ENCODE results near the gene TTBK1.

Gene TTBK1

GRCh38 chr6:43269273-43270007 lies 26.2 kb downstream of the TTBK1 start:
- peak in 1 of 2 donors; percentile 17 for DNase-seq (ENCODE audit: low read depth in 1 of 2, low spot score in 1 of 2)

- no peak for DNase-seq (ENCODE audit: low read depth in 1 of 2, low spot score in 1 of 2)
Observed at GRCh38 chr6:43271103-43271815, 28.0 kb downstream of the TTBK1 start.

GRCh38 chr6:43271944-43272343 lies 28.7 kb downstream of the TTBK1 start:
- DNase-seq (ENCODE audit: low read depth in 1 of 2, low spot score in 1 of 2) = no peak

GRCh38 chr6:43273707-43274106 lies 30.4 kb downstream of the TTBK1 start:
- no peak for DNase-seq (ENCODE audit: low read depth in 1 of 2, low spot score in 1 of 2)

GRCh38 chr6:43274127-43274915 lies 31.0 kb downstream of the TTBK1 start:
- no peak for DNase-seq (ENCODE audit: low read depth in 1 of 2, low spot score in 1 of 2)

GRCh38 chr6:43274916-43275597 lies 31.8 kb downstream of the TTBK1 start:
- DNase-seq (ENCODE audit: low read depth in 1 of 2, low spot score in 1 of 2) = peak in 1 of 2 donors; percentile 10

GRCh38 chr6:43275801-43276576 lies 32.7 kb downstream of the TTBK1 start:
- peak in 1 of 2 donors; percentile 9 for DNase-seq (ENCODE audit: low read depth in 1 of 2, low spot score in 1 of 2)

- DNase-seq (ENCODE audit: low read depth in 1 of 2, low spot score in 1 of 2) = no peak
Observed at GRCh38 chr6:43276577-43277305, 33.5 kb downstream of the TTBK1 start.

- no peak for DNase-seq (ENCODE audit: low read depth in 1 of 2, low spot score in 1 of 2)
Observed at GRCh38 chr6:43277306-43277642, 34.0 kb downstream of the TTBK1 start.

GRCh38 chr6:43277643-43278523 lies 34.6 kb downstream of the TTBK1 start:
- DNase-seq (ENCODE audit: low read depth in 1 of 2, low spot score in 1 of 2) = no peak

GRCh38 chr6:43278524-43279078 lies 35.3 kb downstream of the TTBK1 start:
- no peak for DNase-seq (ENCODE audit: low read depth in 1 of 2, low spot score in 1 of 2)

- no peak for DNase-seq (ENCODE audit: low read depth in 1 of 2, low spot score in 1 of 2)
Observed at GRCh38 chr6:43280234-43280633, 37.0 kb downstream of the TTBK1 start.

- DNase-seq (ENCODE audit: low read depth in 1 of 2, low spot score in 1 of 2) = no peak
Observed at GRCh38 chr6:43282060-43282459, 38.8 kb downstream of the TTBK1 start.

- no peak for DNase-seq (ENCODE audit: low read depth in 1 of 2, low spot score in 1 of 2)
Observed at GRCh38 chr6:43282636-43283513, 39.6 kb downstream of the TTBK1 start.

GRCh38 chr6:43283514-43283901 lies 40.2 kb downstream of the TTBK1 start:
- DNase-seq (ENCODE audit: low read depth in 1 of 2, low spot score in 1 of 2) = no peak

GRCh38 chr6:43283905-43284304 lies 40.6 kb downstream of the TTBK1 start:
- no peak for DNase-seq (ENCODE audit: low read depth in 1 of 2, low spot score in 1 of 2)

- no peak for DNase-seq (ENCODE audit: low read depth in 1 of 2, low spot score in 1 of 2)
Observed at GRCh38 chr6:43284991-43285781, 41.9 kb downstream of the TTBK1 start.
